Esophagus muscularis mucosa (tissue), 4 donors: ENCODE results near the gene RBM4. TPM values are rescaled to one million over a fixed set of nuclear protein-coding genes. Genes with fewer than 3 reads are reported as not detected.

Experiments
- DNase-seq: peaks from one replicate; pipeline ENCODE4 v3.0.0-alpha.2; 2017; ENCODE audit errors: extremely low spot score
- H3K27ac ChIP-seq, 4 donors: fragments of 200-600 bp; sonication (generic); replicated peaks in 1 of 4; 1 replicate in 3 of 4; 2 replicates in 1 of 4; pipeline ENCODE4 v1.5.1; 2016 to 2019; ENCODE audit warnings: mild to moderate bottlenecking in 1 of 4
- H3K27me3 ChIP-seq, 4 donors: fragments of 200-600 bp; sonication (generic); one replicate each; pipeline versions ENCODE4 v1.5.1 to v1.6.0; 2016 to 2019
- H3K36me3 ChIP-seq, 4 donors: fragments of 200-600 bp; sonication (generic); one replicate each; pipeline ENCODE4 v1.5.1; 2016 to 2019
- H3K4me1 ChIP-seq, 4 donors: fragments of 200-600 bp; sonication (generic); one replicate each; pipeline ENCODE4 v1.5.1; 2016 to 2019
- H3K4me3 ChIP-seq, 4 donors: fragments of 200-600 bp; sonication (generic); 1 replicate in 2 of 4; 2 replicates in 2 of 4; pipeline ENCODE4 v1.5.1; 2016 to 2019; ENCODE audit warnings: mild to moderate bottlenecking in 4 of 4, moderate library complexity in 1 of 4
- H3K9me3 ChIP-seq, 4 donors: fragments of 200-600 bp; sonication (generic); 1 replicate in 3 of 4; 2 replicates in 1 of 4; pipeline ENCODE4 v1.5.1; 2016 to 2019
- EP300 ChIP-seq: sonication (generic); formaldehyde crosslinking; IDR thresholded peaks from one replicate; pipeline ENCODE4 v1.6.1; 2017; ENCODE audit warnings: antibody characterized with exemption
- POLR2A ChIP-seq: fragments of 450-650 bp; IDR thresholded peaks from one replicate; pipeline ENCODE4 v1.6.1; 2017; ENCODE audit warnings: antibody characterized with exemption, moderate library complexity, mild to moderate bottlenecking, low read depth
- POLR2AphosphoS5 ChIP-seq, 2 donors: sonication (generic); formaldehyde crosslinking; IDR thresholded peaks; one replicate each; pipeline ENCODE4 v1.6.1; 2017; ENCODE audit warnings: antibody characterized with exemption in 2 of 2
- WGBS: methylation state at CpG from one replicate; pipeline ENCODE4 v1.1.5; 2018; 5-methylcytosine and 5-hydroxymethylcytosine counted together
- intact Hi-C: fragments of 100-400 bp; cut with DNase I; formaldehyde crosslinking; loops from one replicate; pipeline ENCODE4 v1.15.1; 2023
- total RNA-seq, 4 donors: library from RNA; depleted of rRNA; stranded (reverse); fragments of >200 nt; gene quantifications; one replicate each; pipeline versions ENCODE4 v1.1.0 to v1.2.1, GENCODE V29; 2016
- TF ChIP-seq, protein P1 (sequence below), 3 experiments: fragments of 200-600 bp in 2 of 3; fragments of 450-650 bp in 1 of 3; sonication (generic) in 2 of 3; IDR thresholded peaks; one replicate each; pipeline ENCODE4 v1.5.1; 2017 to 2019; ENCODE audit warnings: antibody characterized with exemption in 3 of 3, mild to moderate bottlenecking in 2 of 3, moderate library complexity in 1 of 3

RBM4 gene
- total RNA-seq, 4 donors from 2014 or later: 82.2 to 101 (median 90.2) TPM

DNA sequence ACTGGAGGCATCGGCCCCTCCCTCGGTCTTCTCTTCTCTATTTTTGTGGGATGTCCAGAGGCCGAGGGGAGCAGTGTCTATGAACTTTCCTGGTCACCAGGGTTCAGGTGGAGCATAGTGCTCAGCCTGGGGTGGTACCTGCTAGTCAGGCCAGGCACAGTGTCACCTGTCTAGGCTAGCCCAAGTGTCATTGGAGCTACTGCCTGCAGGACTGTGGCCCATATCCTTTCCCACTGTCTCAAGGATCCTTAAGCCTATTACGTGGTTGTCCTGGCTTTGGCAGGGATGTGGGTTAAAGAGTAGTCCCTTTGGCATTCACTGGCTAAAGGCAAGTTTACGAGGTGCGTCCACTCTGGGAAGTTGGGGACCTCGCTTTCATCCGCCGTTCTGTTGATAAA is 12.8 kb upstream of the RBM4 start:
- Histone ChIP-seq H3K27me3 (no peaks in the 10 kb centered on the region), H3K36me3 (peaks cover 43 to 84% (median 69%) of the 10 kb centered on the region in 4 donors), H3K27ac (peak overlapping the region in 2 of 4 donors; percentile 92 to 99), H3K4me3 (no peak overlapping the region), H3K9me3 (no peaks in the 10 kb centered on the region), H3K4me1 (peaks cover 43 to 85% (median 62%) of the 10 kb centered on the region in 4 donors)
- TF ChIP-seq EP300 (no peak), POLR2A (no peak)
- TF ChIP-seq, protein P1, sequence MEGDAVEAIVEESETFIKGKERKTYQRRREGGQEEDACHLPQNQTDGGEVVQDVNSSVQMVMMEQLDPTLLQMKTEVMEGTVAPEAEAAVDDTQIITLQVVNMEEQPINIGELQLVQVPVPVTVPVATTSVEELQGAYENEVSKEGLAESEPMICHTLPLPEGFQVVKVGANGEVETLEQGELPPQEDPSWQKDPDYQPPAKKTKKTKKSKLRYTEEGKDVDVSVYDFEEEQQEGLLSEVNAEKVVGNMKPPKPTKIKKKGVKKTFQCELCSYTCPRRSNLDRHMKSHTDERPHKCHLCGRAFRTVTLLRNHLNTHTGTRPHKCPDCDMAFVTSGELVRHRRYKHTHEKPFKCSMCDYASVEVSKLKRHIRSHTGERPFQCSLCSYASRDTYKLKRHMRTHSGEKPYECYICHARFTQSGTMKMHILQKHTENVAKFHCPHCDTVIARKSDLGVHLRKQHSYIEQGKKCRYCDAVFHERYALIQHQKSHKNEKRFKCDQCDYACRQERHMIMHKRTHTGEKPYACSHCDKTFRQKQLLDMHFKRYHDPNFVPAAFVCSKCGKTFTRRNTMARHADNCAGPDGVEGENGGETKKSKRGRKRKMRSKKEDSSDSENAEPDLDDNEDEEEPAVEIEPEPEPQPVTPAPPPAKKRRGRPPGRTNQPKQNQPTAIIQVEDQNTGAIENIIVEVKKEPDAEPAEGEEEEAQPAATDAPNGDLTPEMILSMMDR (IDR thresholded peaks at IDR 0.05): no peak
- WGBS: 82% methylated on average over 8 of the region's 9 CpGs
- intact Hi-C loops: no loop called here
- no peak for DNase-seq

DNA sequence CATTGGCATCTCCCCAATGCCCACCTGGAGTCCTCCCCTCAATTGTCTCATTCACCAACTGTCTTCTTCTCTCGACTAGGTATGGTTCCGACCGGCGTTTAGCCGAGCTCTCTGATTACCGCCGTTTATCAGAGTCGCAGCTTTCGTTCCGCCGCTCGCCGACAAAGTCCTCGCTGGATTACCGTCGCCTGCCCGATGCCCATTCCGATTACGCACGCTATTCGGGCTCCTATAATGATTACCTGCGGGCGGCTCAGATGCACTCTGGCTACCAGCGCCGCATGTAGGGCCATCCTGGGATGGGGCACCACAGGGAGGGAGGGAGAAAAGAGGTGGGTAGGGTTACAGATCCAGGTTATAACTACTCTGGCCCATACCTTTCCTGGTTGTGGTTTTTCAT is 12.1 kb upstream of the RBM4 start:
- peaks cover 43 to 83% (median 71%) of the 10 kb centered on the region in 4 donors for H3K36me3 ChIP-seq
- H3K4me3 ChIP-seq: no peak overlapping the region
- TF ChIP-seq POLR2A (no peak), EP300 (no peak), POLR2AphosphoS5 (IDR thresholded peaks at IDR 0.05) (no peak)
- TF ChIP-seq, protein P1 (IDR thresholded peaks at IDR 0.05): no peak
- no peak for DNase-seq
- WGBS: 96% methylated on average over 25 of the region's 25 CpGs
- intact Hi-C loops: no loop called here
- H3K27ac ChIP-seq: peak overlapping the region in 2 of 4 donors; percentile 12 to 99
- no peaks in the 10 kb centered on the region for H3K27me3 ChIP-seq
- H3K9me3 ChIP-seq: no peaks in the 10 kb centered on the region
- peaks cover 37 to 82% (median 57%) of the 10 kb centered on the region in 4 donors for H3K4me1 ChIP-seq

DNA sequence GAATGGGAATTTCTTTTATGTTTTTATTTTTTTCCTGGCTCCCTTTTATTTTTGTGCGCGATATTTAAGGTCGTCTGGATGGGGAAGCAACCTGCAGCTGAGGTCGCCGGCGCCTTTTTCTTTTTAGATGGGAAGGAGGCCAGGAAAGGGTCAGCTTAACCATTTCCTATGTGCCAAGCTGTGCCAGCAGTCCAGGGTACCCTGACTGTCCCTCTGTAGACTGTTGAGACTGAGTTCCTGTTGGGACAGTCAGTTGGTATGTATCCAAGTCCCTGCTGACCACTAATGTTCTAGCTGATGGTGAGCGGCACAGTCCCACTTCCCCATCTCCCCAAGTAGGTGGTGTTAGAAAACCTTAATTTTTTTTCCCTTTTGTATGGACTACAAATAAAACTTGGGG is 11.6 kb upstream of the RBM4 start:
- no peak overlapping the region for H3K4me3 ChIP-seq
- H3K27ac ChIP-seq: peak overlapping the region in 3 of 4 donors; percentile 12 to 99 (median 23)
- H3K27me3 ChIP-seq: no peaks in the 10 kb centered on the region
- intact Hi-C loops: no loop called here
- TF ChIP-seq EP300 (no peak), POLR2AphosphoS5 (IDR thresholded peaks at IDR 0.05) (no peak), POLR2A (no peak)
- TF ChIP-seq, protein P1 (IDR thresholded peaks at IDR 0.05): no peak
- peaks cover 43 to 78% (median 71%) of the 10 kb centered on the region in 4 donors for H3K36me3 ChIP-seq
- WGBS: 80% methylated on average over 7 of the region's 7 CpGs
- no peak for DNase-seq
- H3K4me1 ChIP-seq: peaks cover 31 to 82% (median 56%) of the 10 kb centered on the region in 4 donors
- H3K9me3 ChIP-seq: no peaks in the 10 kb centered on the region

DNA sequence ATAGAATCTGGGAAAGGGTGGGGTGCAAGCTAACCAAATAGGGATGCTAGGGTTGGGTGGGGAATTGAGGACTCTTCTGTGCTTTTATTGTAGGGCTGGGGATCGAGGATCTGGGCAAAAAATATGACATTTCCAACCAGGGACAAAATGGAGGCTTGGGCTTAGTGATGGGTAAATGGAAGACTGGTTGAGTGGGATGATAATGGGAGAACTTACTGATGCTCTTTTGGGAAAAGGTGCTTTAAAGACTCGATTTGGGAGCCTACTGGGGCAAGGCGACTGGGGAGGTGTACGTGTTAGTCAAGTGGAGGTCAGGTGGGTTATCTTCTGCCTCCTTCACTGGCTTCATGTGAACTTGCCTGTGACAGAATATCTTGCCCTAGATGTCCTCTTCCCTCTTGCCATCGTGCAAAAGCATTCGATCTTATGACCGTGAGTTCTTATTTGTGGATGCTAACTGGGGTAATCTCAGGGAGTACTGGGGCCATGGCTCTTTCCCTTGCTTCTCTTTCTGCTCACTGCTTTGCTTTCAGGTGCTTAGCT is 10.4 kb upstream of the RBM4 start:
- H3K27ac ChIP-seq: peak overlapping the region in 2 of 4 donors; percentile 17 to 99
- intact Hi-C loops: no loop called here
- DNase-seq: no peak
- H3K36me3 ChIP-seq: peaks cover 43 to 72% (median 71%) of the 10 kb centered on the region in 4 donors
- 88% methylated on average over 7 of the region's 7 CpGs for WGBS
- H3K4me3 ChIP-seq: no peak overlapping the region
- H3K9me3 ChIP-seq: no peaks in the 10 kb centered on the region
- H3K4me1 ChIP-seq: peaks cover 19 to 81% (median 55%) of the 10 kb centered on the region in 4 donors
- TF ChIP-seq, protein P1 (IDR thresholded peaks at IDR 0.05): no peak
- TF ChIP-seq POLR2AphosphoS5 (IDR thresholded peaks at IDR 0.05): no peak
- TF ChIP-seq EP300: no peak
- no peak for TF ChIP-seq POLR2A
- H3K27me3 ChIP-seq: no peaks in the 10 kb centered on the region

DNA sequence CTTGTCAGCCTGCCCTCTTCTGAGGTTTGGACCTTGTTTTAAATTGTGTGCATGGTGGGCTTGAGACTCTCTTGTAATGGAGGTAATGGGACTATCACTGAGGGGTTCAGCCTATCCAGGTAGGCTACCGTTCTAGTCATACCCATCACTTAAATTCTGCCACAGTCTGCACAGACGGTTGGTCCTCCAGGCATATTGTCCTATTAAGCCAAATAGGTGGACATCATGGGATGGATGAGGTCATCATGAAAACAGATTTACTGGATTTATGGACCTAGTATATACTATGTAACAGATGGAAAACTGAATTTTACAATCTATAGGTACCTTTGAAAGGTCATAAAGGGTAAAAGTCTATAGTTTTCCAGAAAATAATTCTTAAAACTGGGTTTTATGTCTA is 9.1 kb upstream of the RBM4 start:
- Histone ChIP-seq H3K4me1 (peaks cover 7 to 76% (median 49%) of the 10 kb centered on the region in 4 donors), H3K4me3 (no peak overlapping the region), H3K9me3 (no peaks in the 10 kb centered on the region), H3K36me3 (peaks cover 40 to 70% (median 68%) of the 10 kb centered on the region in 4 donors), H3K27ac (no peak overlapping the region), H3K27me3 (no peaks in the 10 kb centered on the region)
- DNase-seq: no peak
- WGBS: 76% methylated on average over 2 of the region's 2 CpGs
- no peak for TF ChIP-seq EP300
- TF ChIP-seq, protein P1 (IDR thresholded peaks at IDR 0.05): no peak
- intact Hi-C loops: no loop called here
